Glutamatergic neuron (in vitro differentiated cells): ENCODE measurements around the gene SELL. TPM values are rescaled to one million over a fixed set of nuclear protein-coding genes. Genes with fewer than 3 reads are reported as not detected.
"Not testable (repeated sequence)": the region's sequence is repeated elsewhere in the genome, so short reads cannot be mapped to it uniquely, and the experiment has no call there.

Source experiments
- DNase-seq: peaks from one replicate; pipeline ENCODE4 v3.0.0; 2022
- H3K27ac Mint-ChIP-seq: one replicate; pipeline ENCODE4 v1.8.0; 2020; ENCODE audit warnings: mild to moderate bottlenecking, mixed read lengths, inconsistent platforms; ENCODE audit not compliant: unreplicated experiment
- H3K27me3 Mint-ChIP-seq: one replicate; pipeline ENCODE4 v1.8.0; 2020; ENCODE audit warnings: mild to moderate bottlenecking, moderate library complexity, mixed read lengths, inconsistent platforms; ENCODE audit not compliant: unreplicated experiment
- H3K36me3 Mint-ChIP-seq: one replicate; pipeline ENCODE4 v1.8.0; 2020; ENCODE audit warnings: mild to moderate bottlenecking, mixed read lengths, inconsistent platforms; ENCODE audit not compliant: unreplicated experiment
- H3K4me1 Mint-ChIP-seq: one replicate; pipeline ENCODE4 v1.8.0; 2020; ENCODE audit warnings: mild to moderate bottlenecking, low read depth, mixed read lengths, inconsistent platforms; ENCODE audit not compliant: unreplicated experiment
- H3K4me3 Mint-ChIP-seq: one replicate; pipeline ENCODE4 v1.8.0; 2020; ENCODE audit warnings: mild to moderate bottlenecking, mixed read lengths, inconsistent platforms; ENCODE audit not compliant: unreplicated experiment
- H3K9me3 Mint-ChIP-seq: one replicate; pipeline ENCODE4 v1.8.0; 2020; ENCODE audit warnings: mild to moderate bottlenecking, moderate library complexity, mixed read lengths, inconsistent platforms; ENCODE audit not compliant: unreplicated experiment
- CTCF ChIP-seq: fragments of 200-600 bp; sonication (generic); IDR thresholded peaks from one replicate; pipeline ENCODE4 v1.5.0; 2021; ENCODE audit not compliant: partially characterized antibody, unreplicated experiment
- total RNA-seq: library from RNA; stranded (reverse); fragmentation: NEBNext Ultra II Directional; extraction: Animal tissue kit (Norgen Biotek cat#: 25700); gene quantifications from one replicate; pipeline ENCODE4 v1.2.1, GENCODE V29; 2021; ENCODE audit not compliant: unreplicated experiment

Gene SELL
- total RNA-seq, 1 donor from 2014 or later: not detected

- Mint-ChIP-seq H3K27me3 (no peaks in the 10 kb centered on the region), H3K36me3 (no peaks in the 10 kb centered on the region), H3K4me3 (no peak overlapping the region), H3K27ac (no peak overlapping the region), H3K4me1 (no peaks in the 10 kb centered on the region), H3K9me3 (no peaks in the 10 kb centered on the region)
- no peak for TF ChIP-seq CTCF
- DNase-seq: no peak
Measured at GRCh38 chr1:169723763-169724162, 12.3 kb upstream of the SELL start.

- Mint-ChIP-seq H3K36me3 (no peaks in the 10 kb centered on the region), H3K27ac (no peak overlapping the region)
Measured at GRCh38 chr1:169722779-169723178, 11.4 kb upstream of the SELL start.

GRCh38 chr1:169715100-169715499, 3.7 kb upstream of the SELL start:
- H3K36me3 Mint-ChIP-seq, H3K4me1 Mint-ChIP-seq, H3K27me3 Mint-ChIP-seq, H3K4me3 Mint-ChIP-seq, DNase-seq, H3K9me3 Mint-ChIP-seq, H3K27ac Mint-ChIP-seq: not testable (repeated sequence)

More at GRCh38 chr1:169722779-169723178, 11.4 kb upstream of the SELL start:
- H3K9me3 Mint-ChIP-seq: no peaks in the 10 kb centered on the region
- TF ChIP-seq CTCF: no peak
- H3K4me1 Mint-ChIP-seq: no peaks in the 10 kb centered on the region
- no peak overlapping the region for H3K4me3 Mint-ChIP-seq
- H3K27me3 Mint-ChIP-seq: no peaks in the 10 kb centered on the region
- DNase-seq: no peak

- not testable (repeated sequence) for H3K36me3 Mint-ChIP-seq, H3K4me1 Mint-ChIP-seq, H3K27me3 Mint-ChIP-seq, H3K9me3 Mint-ChIP-seq, DNase-seq, H3K27ac Mint-ChIP-seq, H3K4me3 Mint-ChIP-seq
Measured at GRCh38 chr1:169713090-169713489, 1.7 kb upstream of the SELL start.

- no peak for TF ChIP-seq CTCF
- Mint-ChIP-seq H3K27ac (no peak overlapping the region), H3K4me1 (peaks cover 2% of the 10 kb centered on the region), H3K9me3 (peaks cover 4% of the 10 kb centered on the region), H3K4me3 (no peak overlapping the region), H3K27me3 (no peaks in the 10 kb centered on the region), H3K36me3 (no peaks in the 10 kb centered on the region)
- DNase-seq: no peak
Measured at GRCh38 chr1:169712309-169712631, 850 bp upstream of the SELL start.

- Mint-ChIP-seq H3K9me3 (no peaks in the 10 kb centered on the region), H3K4me3 (no peak overlapping the region), H3K27me3 (no peaks in the 10 kb centered on the region), H3K27ac (no peak overlapping the region), H3K36me3 (no peaks in the 10 kb centered on the region), H3K4me1 (peaks cover 2% of the 10 kb centered on the region)
- no peak for DNase-seq
- no peak for TF ChIP-seq CTCF
Measured at GRCh38 chr1:169708647-169709046, 2.8 kb downstream of the SELL start.
